Measurements from ENCODE around the gene OR8D4.
"Not testable (repeated sequence)": the region's sequence is repeated elsewhere in the genome, so short reads cannot be mapped to it uniquely, and the experiment has no call there.

OR8D4 gene

DNA sequence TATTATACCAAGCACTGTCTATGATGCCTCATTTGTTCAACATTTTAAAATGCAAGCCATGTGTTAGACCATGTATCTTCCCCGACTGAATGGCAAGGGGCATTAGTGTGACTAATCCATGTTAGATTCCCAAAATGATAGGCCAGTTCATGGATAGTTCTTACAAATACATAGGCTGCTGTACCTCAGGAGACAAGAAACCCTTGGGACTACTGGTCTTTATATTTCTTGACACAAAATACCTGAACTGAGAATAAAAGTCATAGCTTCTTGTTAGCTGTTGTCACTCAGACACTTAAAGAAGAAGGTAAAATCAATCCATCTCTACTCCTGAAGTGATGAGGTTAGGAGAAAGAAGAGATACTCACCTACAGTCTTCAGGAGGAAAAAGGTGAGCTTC is at the start of gene OR8D4:
Gene OR8D4, plus strand, starts transcription at position 301 of the 400 bp plus-strand sequence. CDS start 4,265 bp downstream, outside the sequence.
- DNase-seq (ENCODE audit: low read depth), result no peak

DNA sequence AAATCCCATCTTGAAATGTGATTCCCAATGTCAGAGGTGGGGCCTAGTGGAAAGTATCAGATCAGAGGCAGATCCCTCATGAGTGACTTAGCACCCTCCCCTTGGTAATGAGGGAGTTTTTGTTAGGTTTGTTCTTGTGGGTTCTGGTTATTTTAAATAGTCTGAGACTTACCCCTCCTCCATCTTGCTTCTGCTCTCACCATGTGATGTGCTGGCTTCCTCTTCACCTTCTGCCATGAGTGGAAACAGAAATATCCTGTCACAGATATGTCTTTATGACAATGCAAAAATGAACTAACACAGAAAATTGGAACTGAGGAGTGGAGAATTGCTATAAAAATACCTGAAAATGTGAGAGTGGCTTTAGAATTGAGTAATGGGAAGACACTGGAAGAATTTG is 49.6 kb upstream of the OR8D4 start:
- no peak for DNase-seq (ENCODE audit: low read depth)

DNA sequence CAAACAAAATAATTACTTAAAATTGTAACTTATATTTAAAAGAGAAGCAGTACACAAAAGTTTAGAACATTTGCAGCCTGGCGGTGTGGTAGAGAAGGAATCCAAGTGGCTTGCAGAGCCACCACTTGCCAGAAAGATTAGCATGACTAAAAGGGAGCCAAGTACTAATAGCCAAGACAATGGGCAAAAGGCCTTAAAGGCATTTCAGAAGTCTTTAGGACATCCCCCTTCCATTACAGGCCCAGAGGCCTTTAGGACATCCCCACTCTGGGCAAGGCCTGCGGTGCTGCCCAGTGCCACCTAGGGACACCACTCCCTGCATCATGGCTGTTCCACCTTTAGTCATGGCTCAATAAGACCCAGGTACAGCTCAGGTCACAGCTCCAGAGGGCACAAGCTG is 48.9 kb upstream of the OR8D4 start:
- DNase-seq (ENCODE audit: low read depth), result no peak

DNA sequence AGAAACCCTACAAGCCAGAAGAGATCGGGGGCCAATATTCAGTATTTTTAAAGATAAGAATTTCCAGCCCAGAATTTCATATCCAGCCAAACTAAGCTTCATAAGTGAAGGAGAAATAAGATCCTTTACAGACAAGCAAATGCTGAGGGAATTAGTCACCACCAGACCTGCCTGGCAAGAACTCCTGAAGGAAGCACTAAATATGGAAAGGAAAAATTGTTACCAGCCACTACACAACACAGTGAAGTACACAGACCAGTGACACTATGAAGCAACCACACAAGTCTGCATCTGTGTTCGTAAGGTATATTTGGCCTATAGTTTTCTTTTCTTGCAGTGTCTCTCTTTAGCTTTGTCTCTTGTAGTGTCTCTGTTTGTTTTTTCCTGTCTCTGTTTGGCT is 45.5 kb upstream of the OR8D4 start:
- no peak for DNase-seq (ENCODE audit: low read depth)

DNA sequence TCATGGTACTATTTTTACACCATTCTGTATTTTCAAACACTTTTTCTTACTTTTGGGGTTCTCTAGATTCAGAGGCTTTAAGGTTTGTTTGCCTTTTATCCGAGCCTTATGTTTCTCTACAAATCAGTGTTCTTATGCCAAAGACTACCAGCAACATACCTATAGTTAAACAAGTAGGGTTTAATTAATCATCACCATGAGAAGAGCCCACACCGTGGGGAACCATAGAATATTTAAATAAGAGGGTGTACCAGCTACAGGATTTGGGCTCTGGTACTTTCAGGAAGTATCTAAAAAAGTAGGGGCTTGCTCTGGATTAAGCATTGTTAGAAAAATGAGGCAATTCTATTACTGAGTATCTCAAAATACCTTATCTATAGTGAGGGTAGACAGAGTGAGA is 42.2 kb upstream of the OR8D4 start:
- no peak for DNase-seq (ENCODE audit: low read depth)

DNA sequence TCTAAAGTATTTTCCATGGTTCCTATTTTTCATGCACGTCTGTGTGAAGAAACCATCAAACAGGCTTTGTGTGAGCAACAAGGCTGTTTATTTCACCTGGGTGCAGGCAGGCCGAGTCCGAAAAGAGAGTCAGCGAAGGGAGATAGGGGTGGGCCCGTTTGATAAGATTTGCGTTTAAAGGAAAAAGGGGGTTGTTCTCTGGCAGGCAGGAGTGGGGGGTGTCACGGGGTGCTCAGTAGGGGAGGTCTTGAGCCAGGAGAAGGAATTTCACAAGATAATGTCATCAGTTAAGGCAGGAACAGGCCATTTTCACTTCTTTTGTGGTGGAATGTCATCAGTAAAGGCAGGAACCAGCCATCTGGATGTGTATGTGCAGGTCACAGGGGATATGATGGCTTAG is 36.7 kb upstream of the OR8D4 start:
- not testable (repeated sequence) for DNase-seq (ENCODE audit: low read depth)

DNA sequence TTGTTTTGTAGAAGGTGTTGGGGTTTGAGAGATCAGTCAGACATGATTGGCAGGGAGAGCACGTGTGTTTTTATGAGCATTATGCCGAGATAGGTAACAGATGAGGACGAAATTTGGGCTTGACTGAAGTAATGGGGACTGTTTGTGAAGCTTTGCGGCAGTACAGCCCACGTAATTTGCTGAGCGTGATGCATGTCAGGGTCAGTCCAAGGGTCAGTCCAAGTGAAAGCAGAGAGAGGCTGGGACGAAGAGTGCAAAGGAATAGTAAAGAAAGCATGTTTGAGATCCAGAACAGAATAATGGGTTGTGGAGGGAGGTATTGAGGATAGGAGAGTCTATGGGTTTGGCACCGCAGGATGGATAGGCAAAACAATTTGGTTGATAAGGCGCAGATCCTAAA is 34.2 kb upstream of the OR8D4 start:
- not testable (repeated sequence) for DNase-seq (ENCODE audit: low read depth)

DNA sequence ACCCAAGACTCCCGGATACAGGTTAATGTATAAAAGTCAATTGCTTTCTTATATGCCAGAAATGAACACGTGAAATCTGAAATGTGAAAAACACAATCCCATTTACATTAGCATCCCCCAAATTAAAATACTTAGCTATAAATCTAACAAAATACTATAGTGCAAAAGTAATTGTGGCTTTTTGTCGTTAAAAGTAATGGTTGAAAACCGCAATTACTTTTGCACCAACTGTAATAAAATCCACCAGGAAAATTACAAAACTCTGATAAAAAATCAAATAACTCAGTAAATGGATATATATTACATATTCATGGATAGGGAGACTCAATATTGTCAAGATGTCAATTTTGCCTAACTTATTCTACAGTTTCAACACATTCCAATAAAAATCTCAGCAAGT is 21.1 kb upstream of the OR8D4 start:
- DNase-seq (ENCODE audit: low read depth), result no peak

DNA sequence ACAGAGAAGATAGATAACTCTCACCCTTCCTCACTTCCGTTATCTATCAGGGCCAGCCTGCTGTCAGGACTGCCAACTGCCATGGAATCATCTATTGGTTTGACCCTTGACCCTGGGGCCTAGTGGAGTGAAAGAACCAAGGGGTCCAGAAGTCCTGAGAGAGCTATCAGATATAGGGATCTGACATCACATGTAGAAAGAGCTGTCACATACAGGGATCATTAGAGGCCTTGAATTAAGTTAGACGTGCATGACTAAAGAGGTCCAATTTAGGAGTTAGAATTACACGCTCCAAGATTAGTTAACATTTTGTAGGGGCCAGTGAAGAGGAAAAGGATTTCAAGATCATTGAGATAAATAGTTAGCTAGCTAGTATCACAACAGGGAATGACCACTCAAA is 16.4 kb upstream of the OR8D4 start, which contains the start of gene TMEM225:
Gene TMEM225, minus strand, starts transcription at position 101 of the 400 bp plus-strand sequence. CDS start 245 bp downstream, outside the sequence.
- DNase-seq (ENCODE audit: low read depth), result no peak

DNA sequence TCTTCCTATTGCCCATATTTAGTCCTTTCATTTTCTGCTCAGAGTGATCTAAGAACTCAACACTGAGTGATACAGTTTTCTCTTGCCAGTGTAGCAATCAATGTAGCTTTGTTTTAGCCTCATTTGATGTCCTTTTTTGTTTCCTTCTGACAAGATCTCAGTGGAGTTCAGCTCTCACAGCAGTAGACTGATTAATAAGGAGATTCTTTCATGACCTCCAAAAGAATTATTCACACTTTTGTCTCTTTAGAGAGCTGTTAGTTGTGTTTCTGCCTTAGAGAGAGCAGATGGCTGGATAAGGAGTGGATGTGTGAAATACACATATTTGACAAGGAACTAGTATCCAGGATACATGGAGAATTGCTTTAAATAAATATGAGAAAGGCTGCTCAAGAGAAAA is 9.9 kb upstream of the OR8D4 start:
- no peak for DNase-seq (ENCODE audit: low read depth)

DNA sequence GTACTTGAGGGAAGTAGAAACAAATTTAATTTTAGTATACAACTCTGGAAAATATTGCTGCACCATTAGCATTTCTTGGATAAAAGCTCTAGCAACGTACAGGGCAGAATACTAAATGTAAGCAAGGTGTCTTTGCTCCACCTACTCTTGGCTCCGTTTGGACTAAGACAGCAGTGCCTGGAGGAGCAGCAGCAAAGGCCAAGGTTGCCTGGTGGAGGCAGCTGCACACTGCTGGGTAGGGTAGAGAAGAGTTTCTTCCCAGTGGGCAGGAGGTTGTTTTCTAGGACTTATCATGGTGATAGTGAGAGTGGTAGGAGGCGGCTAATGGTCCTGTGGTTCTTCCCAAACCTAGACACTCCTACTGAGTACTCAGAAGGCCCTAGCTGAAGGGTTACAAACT is 2.2 kb upstream of the OR8D4 start:
- no peak for DNase-seq (ENCODE audit: low read depth)

DNA sequence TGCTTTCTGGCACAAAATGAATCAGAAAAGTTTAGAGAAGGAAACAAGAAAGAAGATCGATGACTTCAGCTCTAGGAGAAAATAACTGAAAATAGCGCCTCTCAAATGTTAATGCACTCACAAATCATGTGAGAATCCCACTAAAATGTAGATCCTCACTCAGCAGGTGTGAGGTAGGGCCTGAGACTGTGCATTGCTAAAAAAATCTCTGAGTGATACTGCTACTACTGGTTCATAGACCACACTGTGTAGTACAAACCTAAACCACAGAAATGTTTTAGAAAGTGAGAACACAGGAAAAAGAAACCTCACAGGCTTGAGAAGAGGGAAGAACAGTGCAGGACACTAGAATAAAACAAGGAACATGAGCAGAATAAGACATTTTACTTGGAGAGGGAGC is 2.0 kb downstream of the OR8D4 start:
- DNase-seq (ENCODE audit: low read depth), result no peak

DNA sequence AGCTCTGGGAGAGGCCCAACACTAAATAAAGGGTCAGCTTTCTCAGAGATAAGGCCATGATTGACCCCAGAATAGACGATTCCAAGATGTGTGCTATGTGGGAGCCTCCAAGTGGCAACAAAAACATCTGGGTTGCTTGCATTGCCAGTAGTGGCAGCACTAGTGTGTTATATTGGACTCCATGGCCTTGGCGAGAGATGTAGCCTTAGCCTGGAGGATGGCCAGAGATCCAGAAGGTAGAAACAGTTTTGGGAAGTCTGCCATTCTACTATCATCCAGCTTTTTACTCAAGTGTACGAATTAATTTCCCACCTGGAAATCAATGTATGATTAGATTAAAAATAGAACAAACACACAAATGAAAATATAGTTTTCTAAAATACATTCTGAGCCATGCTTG is 3.0 kb downstream of the OR8D4 start:
- DNase-seq (ENCODE audit: low read depth), result no peak

DNA sequence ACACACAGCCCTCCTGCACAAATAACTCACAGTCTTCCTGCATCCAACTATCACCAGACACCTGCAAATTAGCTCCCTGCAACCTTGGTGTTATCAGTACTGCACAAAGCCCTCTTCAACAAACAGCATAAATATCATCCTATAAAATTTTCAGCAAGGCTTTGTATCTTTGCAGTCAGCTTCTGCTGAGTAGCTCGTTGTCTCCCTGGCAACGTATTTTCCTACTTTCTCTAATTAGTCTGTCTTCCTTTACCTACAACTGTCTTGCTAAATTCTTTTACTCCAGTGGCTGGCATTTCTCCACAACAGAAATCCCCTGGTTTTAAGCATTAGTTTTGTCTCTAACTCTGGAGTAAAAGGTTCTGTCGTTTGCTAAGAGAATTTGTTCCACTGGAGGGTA is 3.9 kb downstream of the OR8D4 start:
- DNase-seq (ENCODE audit: low read depth), result no peak

DNA sequence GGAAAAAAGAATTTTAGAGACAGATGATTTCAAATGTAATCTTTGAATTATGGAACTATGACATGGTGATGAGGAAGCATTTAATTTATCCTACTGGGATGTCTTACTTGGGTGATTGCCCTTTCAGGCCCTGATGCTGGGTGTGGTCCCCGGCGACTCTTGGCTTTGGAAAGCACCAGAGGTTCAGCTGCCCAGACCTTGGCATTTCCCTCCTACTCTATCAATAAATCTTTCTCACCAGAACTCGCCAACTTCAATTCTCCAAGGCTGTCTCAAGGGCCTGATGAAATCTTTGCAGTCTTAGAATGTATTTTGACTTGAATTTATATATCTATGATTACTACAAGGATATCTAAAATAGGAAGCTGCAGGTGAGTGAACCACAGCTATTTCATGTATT is 19.0 kb downstream of the OR8D4 start:
- no peak for DNase-seq (ENCODE audit: low read depth)

DNA sequence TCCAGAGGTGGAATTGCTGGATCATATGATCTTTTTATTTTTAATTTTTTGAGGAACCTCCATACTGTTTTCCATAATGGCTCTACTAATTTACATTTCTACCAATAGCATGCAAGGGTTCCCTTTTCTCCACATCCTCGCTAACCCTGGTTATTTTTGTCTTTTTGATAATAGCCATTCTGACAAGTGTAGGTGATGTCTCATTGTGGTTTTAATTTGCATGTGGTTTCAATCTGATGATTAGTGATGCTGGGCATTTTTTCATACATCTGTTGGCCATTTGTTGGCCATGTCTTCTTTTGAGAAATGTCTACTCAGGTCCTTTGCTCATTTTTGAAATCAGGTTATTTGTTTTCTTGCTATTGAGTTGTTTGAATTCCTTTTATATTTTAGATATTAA is 22.1 kb downstream of the OR8D4 start:
- no peak for DNase-seq (ENCODE audit: low read depth)

DNA sequence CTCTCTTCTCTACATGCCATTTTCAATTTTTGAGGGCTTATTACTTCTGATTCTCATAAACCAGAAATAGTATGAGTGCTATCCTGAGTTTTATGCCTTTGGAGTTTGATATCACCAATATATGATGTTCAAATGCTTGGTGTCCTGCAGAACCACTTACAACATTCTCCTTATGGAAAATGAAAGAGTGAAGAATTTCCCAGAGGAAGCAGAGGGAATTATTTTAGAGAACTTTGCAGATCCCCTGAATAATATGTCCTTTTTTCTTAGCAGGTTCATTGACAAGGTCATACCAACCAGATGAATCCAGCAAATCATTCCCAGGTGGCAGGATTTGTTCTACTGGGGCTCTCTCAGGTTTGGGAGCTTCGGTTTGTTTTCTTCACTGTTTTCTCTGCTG is 37.4 kb downstream of the OR8D4 start, which contains the start of gene OR4D5:
Gene OR4D5, plus strand, starts transcription at position 301 of the 400 bp plus-strand sequence. Its CDS starts 0 bp downstream, at position 301.
- DNase-seq (ENCODE audit: low read depth), result no peak

DNA sequence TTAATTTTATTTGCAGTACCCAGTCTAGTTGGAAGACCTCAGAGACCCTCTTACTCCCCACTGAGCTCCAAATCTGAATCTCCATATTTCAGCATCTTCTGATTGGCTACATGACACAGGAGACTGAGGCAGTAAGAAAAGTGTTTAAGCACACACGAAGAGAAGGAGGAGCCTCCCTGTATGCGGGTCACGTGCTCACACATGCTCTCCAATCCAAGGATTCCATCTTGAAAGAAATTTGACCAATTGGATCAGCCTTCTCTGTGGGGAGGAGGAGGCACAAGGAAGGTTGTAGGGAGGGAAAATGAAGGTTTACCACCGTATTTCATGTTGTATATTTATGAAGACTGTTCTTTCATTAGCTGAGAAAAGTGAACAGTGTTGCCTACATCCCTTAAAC is 40.4 kb downstream of the OR8D4 start:
- no peak for DNase-seq (ENCODE audit: low read depth)

DNA sequence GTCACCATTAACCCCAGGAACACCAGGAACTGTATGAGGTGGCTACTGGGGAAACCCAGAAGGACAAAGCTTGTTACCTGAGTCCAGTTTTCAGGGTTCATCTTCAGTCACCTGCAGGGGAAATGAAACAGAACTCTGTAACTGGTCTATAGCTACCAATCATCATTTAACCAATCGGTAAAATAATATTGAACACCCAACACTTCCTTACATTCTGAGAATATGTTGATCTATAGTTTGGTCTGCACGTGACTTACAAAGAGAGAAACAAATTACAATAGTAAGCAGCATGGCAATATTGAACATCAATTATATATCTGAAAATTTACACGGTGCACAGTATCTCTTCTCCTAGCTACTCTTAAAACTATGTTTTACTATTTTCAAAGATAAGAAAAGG is 41.8 kb downstream of the OR8D4 start, which contains the start of gene OR6T1:
Gene OR6T1, minus strand, starts transcription at position 101 of the 400 bp plus-strand sequence. Its CDS starts 0 bp downstream, at position 101.
- DNase-seq (ENCODE audit: low read depth), result no peak

DNA sequence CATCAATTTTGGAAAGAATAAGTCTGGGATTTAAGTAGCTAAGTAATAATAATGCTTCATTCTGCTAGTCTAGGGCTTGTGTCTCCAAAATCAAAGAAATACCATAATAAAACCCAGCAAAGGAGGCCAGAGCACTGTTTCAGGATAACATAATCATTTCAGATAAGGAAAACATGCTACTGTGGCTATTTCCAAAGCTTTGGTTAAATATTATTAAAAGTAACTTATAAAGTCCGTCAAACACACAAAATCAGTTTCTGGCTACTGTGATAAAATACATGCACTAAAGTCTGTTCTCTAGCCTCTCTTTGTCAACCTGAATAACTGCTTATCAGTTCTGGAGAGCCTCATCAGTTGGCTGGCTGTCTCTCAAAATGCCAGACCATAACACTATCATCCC is 43.2 kb downstream of the OR8D4 start:
- DNase-seq (ENCODE audit: low read depth), result no peak

DNA sequence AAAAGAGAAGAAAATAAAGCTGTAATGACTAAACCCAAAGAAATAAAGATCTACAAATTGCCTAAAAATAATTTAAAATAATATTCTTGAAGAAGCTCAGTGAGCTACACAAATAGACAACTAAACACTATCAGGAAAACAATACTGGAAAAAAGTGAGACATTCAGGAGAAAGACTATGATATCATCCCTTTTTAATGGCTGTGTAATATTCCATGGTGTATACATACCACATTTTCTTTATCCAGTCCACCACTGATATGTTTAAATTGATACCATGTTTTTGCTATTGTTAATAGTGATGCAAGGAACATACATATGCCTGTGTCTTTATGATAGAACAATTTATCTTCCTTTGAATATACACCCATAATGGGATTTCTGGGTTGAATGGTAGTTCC is 54.8 kb downstream of the OR8D4 start:
- no peak for DNase-seq (ENCODE audit: low read depth)
